Neural cell (in vitro differentiated cells): Measurements from ENCODE around the gene PRSS21. TPM values are rescaled to one million over a fixed set of nuclear protein-coding genes. Genes with fewer than 3 reads are reported as not detected.

Experiments used
- H2AFZ ChIP-seq: fragments of 200-600, 300-800 bp; sonication (generic), shearing (Covaris generic); 2 replicates; pipeline ENCODE4 v1.6.0; 2014; ENCODE audit warnings: low read depth, mild to moderate bottlenecking, antibody characterized with exemption, low read length, moderate library complexity
- H3F3A ChIP-seq: fragments of 200-600 bp; shearing (Covaris generic); 2 replicates; pipeline ENCODE4 v1.6.1; 2016; ENCODE audit warnings: mild to moderate bottlenecking, moderate library complexity, mixed read lengths, antibody characterized with exemption, low read length; ENCODE audit not compliant: insufficient read depth, poor library complexity, severe bottlenecking
- H3K27ac ChIP-seq: fragments of 200-600, 300-800 bp; sonication (generic), shearing (Covaris generic); 2 replicates; pipeline ENCODE4 v1.5.1; 2014; ENCODE audit warnings: mild to moderate bottlenecking, low read length, moderate library complexity
- H3K27me3 ChIP-seq: fragments of 300-800, 200-600 bp; sonication (generic), shearing (Covaris generic); 2 replicates; pipeline ENCODE4 v1.6.0; 2014; ENCODE audit warnings: mild to moderate bottlenecking, low read depth, low read length, moderate library complexity; ENCODE audit not compliant: insufficient read depth
- H3K36me3 ChIP-seq: fragments of 300-800, 200-600 bp; sonication (generic), shearing (Covaris generic); 2 replicates; pipeline ENCODE4 v1.5.1; 2014; ENCODE audit warnings: mild to moderate bottlenecking, antibody characterized with exemption, low read length, moderate library complexity; ENCODE audit not compliant: insufficient read depth
- H3K4me2 ChIP-seq: fragments of 300-800, 200-600 bp; sonication (generic), shearing (Covaris generic); 2 replicates; pipeline ENCODE4 v1.6.0; 2014; ENCODE audit warnings: mild to moderate bottlenecking, low read length
- H3K4me3 ChIP-seq: fragments of 300-800, 200-600 bp; sonication (generic), shearing (Covaris generic); 2 replicates; pipeline ENCODE4 v1.5.1; 2014; ENCODE audit warnings: mild to moderate bottlenecking, low read length, moderate library complexity
- H3K79me2 ChIP-seq: fragments of 200-600 bp; shearing (Covaris generic); replicated peaks from 2 replicates; pipeline ENCODE4 v1.6.0; 2014; ENCODE audit warnings: mild to moderate bottlenecking, low read length, moderate library complexity; ENCODE audit not compliant: insufficient read depth
- H3K9ac ChIP-seq: fragments of 300-800, 200-600 bp; sonication (generic), shearing (Covaris generic); 2 replicates; pipeline ENCODE4 v1.6.1; 2016; ENCODE audit warnings: mild to moderate bottlenecking, low read length, mixed read lengths
- H3K9me2 ChIP-seq: fragments of 200-600 bp; shearing (Covaris generic); 2 replicates; pipeline ENCODE4 v1.6.1; 2016; ENCODE audit warnings: mild to moderate bottlenecking, low read length, mixed read lengths; ENCODE audit not compliant: insufficient read depth
- H3K9me3 ChIP-seq: fragments of 200-600, 300-800 bp; sonication (generic), shearing (Covaris generic); 2 replicates; pipeline ENCODE4 v1.6.1; 2016; ENCODE audit warnings: mild to moderate bottlenecking, mixed run types, low read length, moderate library complexity, mixed read lengths
- H4K20me1 ChIP-seq: fragments of 200-600 bp; shearing (Covaris generic); 2 replicates; pipeline ENCODE4 v1.6.1; 2016; ENCODE audit warnings: mild to moderate bottlenecking, mixed run types; ENCODE audit not compliant: insufficient read depth
- EP300 ChIP-seq: fragments of 450-650 bp; conservative IDR thresholded peaks from 2 replicates; pipeline ENCODE4 v1.6.1; 2014; ENCODE audit warnings: antibody characterized with exemption, mild to moderate bottlenecking, moderate library complexity; ENCODE audit not compliant: poor library complexity, severe bottlenecking
- EZH2 ChIP-seq: fragments of 200-600, 300-800 bp; shearing (Covaris generic), sonication (generic); IDR thresholded peaks from 2 replicates; pipeline ENCODE4 v1.6.1; 2014; ENCODE audit warnings: antibody characterized with exemption, low read length, borderline replicate concordance, mild to moderate bottlenecking; ENCODE audit not compliant: insufficient read depth, poor library complexity, severe bottlenecking
- MXI1 ChIP-seq: fragments of 450-650 bp; conservative IDR thresholded peaks from 2 replicates; pipeline ENCODE4 v1.6.1; 2014; ENCODE audit warnings: antibody characterized with exemption, mild to moderate bottlenecking; ENCODE audit not compliant: poor library complexity, severe bottlenecking
- POLR2AphosphoS5 ChIP-seq: IDR thresholded peaks from 2 replicates; pipeline ENCODE4 v1.6.1; 2012
- RAD21 ChIP-seq: fragments of 450-650 bp; conservative IDR thresholded peaks from 2 replicates; pipeline ENCODE4 v1.6.1; 2014; ENCODE audit warnings: antibody characterized with exemption, mild to moderate bottlenecking, moderate library complexity
- SMC3 ChIP-seq: fragments of 450-650 bp; conservative IDR thresholded peaks from 2 replicates; pipeline ENCODE4 v1.6.1; 2014; ENCODE audit warnings: antibody characterized with exemption, mild to moderate bottlenecking, moderate library complexity; ENCODE audit not compliant: poor library complexity
- TAF1 ChIP-seq: IDR thresholded peaks from 2 replicates; pipeline ENCODE4 v1.6.1; 2012; ENCODE audit warnings: low read depth
- polyA plus RNA-seq: library from polyadenylated mRNA; depleted of rRNA; stranded (reverse); fragments of >200 nt; gene quantifications from 2 replicates; pipeline ENCODE4 v1.2.3, GENCODE V29; 2014
- TF ChIP-seq, protein P1 (sequence below): IDR thresholded peaks from 2 replicates; pipeline ENCODE4 v1.6.1; 2012; ENCODE audit warnings: borderline replicate concordance
- TF ChIP-seq, protein P2 (sequence below): fragments of 450-650 bp; IDR thresholded peaks from 2 replicates; pipeline ENCODE4 v1.5.1; 2014; ENCODE audit warnings: antibody characterized with exemption, mild to moderate bottlenecking, moderate library complexity; ENCODE audit not compliant: poor library complexity, severe bottlenecking

PRSS21 gene
- polyA plus RNA-seq, 1 donor from 2014 or later: not detected

DNA sequence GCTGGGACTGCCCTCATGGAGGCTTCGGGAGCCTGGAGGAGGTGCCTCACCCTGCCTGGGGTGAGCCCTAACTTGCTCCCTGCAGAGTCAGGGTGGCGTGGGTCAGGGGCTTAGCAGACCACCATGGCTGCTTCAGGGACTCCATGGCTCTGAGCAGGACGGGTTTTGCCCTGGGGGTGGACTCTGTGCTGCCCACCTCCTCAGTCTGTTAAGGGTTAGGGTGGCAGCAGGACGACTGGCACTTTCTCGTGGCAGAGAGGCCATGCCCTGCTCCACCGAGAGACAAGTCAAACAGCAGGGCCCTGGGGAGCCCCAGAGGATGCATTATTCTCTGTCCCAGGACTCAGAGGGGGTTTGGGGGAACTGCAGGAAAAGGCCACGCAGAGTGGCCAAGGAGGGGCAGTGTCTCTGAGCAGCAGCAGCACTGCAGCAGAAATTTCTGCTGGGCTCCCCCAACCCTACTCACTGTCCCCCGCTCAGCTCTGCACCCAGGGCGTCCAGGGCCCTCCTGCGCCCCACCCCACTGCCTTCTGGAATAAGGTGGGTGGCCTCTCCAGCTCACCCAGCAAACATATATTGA lies 42.7 kb downstream of the PRSS21 start:
- Histone ChIP-seq H3K79me2 (no peaks in the 10 kb centered on the region), H3K9ac (no peak overlapping the region), H3K36me3 (no peaks in the 10 kb centered on the region), H3K4me2 (no peak overlapping the region), H3K27ac (no peak overlapping the region), H2AFZ (no peak overlapping the region), H3K9me3 (no peaks in the 10 kb centered on the region), H3F3A (no peaks in the 10 kb centered on the region), H3K27me3 (peaks cover 40% of the 10 kb centered on the region), H3K9me2 (no peaks in the 10 kb centered on the region), H3K4me3 (no peak overlapping the region), H4K20me1 (no peaks in the 10 kb centered on the region)
- TF ChIP-seq EP300 (no peak), POLR2AphosphoS5 (no peak), MXI1 (no peak), TAF1 (no peak), SMC3 (no peak), RAD21 (no peak)

DNA sequence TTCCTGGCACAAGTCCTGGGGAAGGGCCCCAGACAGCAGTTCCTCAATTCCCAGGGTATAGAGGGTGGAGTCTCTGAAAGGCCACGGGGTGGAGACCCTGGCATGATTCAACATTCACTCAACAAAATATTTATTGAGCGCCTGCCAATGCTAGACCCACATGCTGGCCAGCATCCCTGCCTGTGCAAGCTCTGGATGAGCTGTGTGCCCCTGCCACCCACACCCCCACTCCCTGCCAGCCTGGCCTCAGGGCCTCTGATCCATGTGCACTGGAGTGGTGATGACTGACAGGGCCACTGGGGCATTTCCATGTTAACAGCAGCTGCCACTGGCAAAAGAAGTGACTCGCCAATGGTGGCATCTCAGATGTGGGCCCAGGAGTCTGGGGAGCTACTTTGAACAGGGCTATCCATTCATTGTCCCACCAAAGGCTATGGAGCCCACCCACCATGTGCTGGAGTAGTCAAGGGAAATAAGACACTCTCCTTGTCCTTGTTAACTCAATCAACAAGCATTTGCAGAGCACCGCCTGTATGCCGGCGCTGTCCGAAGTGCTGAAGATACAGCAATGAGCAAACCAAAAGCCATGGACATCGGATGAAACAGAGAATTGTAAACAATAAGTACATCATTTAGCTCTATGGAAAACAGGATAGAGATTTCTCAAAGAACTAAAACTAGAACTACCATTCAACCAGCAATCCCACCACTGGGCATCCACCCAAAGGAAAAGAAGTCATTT lies 44.0 kb downstream of the PRSS21 start:
- TF ChIP-seq, protein P1, sequence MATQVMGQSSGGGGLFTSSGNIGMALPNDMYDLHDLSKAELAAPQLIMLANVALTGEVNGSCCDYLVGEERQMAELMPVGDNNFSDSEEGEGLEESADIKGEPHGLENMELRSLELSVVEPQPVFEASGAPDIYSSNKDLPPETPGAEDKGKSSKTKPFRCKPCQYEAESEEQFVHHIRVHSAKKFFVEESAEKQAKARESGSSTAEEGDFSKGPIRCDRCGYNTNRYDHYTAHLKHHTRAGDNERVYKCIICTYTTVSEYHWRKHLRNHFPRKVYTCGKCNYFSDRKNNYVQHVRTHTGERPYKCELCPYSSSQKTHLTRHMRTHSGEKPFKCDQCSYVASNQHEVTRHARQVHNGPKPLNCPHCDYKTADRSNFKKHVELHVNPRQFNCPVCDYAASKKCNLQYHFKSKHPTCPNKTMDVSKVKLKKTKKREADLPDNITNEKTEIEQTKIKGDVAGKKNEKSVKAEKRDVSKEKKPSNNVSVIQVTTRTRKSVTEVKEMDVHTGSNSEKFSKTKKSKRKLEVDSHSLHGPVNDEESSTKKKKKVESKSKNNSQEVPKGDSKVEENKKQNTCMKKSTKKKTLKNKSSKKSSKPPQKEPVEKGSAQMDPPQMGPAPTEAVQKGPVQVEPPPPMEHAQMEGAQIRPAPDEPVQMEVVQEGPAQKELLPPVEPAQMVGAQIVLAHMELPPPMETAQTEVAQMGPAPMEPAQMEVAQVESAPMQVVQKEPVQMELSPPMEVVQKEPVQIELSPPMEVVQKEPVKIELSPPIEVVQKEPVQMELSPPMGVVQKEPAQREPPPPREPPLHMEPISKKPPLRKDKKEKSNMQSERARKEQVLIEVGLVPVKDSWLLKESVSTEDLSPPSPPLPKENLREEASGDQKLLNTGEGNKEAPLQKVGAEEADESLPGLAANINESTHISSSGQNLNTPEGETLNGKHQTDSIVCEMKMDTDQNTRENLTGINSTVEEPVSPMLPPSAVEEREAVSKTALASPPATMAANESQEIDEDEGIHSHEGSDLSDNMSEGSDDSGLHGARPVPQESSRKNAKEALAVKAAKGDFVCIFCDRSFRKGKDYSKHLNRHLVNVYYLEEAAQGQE: no peak
- TF ChIP-seq MXI1 (no peak), RAD21 (no peak), TAF1 (no peak), POLR2AphosphoS5 (no peak), EP300 (no peak), SMC3 (no peak), EZH2 (no peak)
- TF ChIP-seq, protein P2, sequence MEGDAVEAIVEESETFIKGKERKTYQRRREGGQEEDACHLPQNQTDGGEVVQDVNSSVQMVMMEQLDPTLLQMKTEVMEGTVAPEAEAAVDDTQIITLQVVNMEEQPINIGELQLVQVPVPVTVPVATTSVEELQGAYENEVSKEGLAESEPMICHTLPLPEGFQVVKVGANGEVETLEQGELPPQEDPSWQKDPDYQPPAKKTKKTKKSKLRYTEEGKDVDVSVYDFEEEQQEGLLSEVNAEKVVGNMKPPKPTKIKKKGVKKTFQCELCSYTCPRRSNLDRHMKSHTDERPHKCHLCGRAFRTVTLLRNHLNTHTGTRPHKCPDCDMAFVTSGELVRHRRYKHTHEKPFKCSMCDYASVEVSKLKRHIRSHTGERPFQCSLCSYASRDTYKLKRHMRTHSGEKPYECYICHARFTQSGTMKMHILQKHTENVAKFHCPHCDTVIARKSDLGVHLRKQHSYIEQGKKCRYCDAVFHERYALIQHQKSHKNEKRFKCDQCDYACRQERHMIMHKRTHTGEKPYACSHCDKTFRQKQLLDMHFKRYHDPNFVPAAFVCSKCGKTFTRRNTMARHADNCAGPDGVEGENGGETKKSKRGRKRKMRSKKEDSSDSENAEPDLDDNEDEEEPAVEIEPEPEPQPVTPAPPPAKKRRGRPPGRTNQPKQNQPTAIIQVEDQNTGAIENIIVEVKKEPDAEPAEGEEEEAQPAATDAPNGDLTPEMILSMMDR: no peak
- no peak overlapping the region for H3K27ac ChIP-seq
- H4K20me1 ChIP-seq: no peaks in the 10 kb centered on the region
- no peak overlapping the region for H3K4me2 ChIP-seq
- H3F3A ChIP-seq: no peaks in the 10 kb centered on the region
- no peak overlapping the region for H2AFZ ChIP-seq
- H3K79me2 ChIP-seq: no peaks in the 10 kb centered on the region
- H3K9me3 ChIP-seq: no peaks in the 10 kb centered on the region
- H3K4me3 ChIP-seq: no peak overlapping the region
- no peaks in the 10 kb centered on the region for H3K36me3 ChIP-seq
- no peaks in the 10 kb centered on the region for H3K9me2 ChIP-seq
- H3K27me3 ChIP-seq: peaks cover 51% of the 10 kb centered on the region
- H3K9ac ChIP-seq: no peak overlapping the region
